ENCODE measurements around the gene TMCO4.

- TF ChIP-seq POLR2A (IDR thresholded peaks at IDR 0.05) (no peak), CTCF (IDR thresholded peaks at IDR 0.05) (no peak)
Observed at GRCh38 chr1:19710825-19711611, 88.7 kb downstream of the TMCO4 start.
